ENCODE results near the gene ATP1A1.

Gene ATP1A1

DNA sequence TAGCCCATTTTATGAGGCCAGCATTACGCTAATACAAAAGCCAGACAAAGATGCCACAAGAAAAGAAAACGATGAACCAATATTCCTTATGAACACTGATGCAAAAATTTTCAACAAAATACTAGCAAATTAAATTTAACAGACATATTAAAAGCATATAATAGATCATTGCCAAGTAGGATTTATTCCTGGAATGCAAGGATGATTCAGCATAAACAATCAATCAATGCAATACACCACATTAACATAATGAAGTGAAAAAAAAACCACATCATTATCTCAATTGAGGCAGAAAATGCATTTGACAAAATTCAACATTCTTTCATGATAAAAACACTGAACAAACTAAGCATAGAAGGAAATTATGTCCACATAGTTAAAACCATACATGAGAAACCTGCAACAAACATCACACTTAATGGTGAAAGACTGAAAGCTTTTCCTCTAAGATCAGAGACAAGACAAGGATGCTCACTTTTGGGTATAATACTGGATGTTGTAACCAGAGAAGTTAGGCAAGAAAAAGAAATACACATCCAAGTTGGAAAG, 22.9 kb upstream of the ATP1A1 start:
- TF ChIP-seq CTCF (conservative IDR thresholded peaks at IDR 0.05; ENCODE audit: control insufficient read depth, insufficient read depth, low read depth, low read length) = no peak
- H3K4me3 ChIP-seq (ENCODE audit: control insufficient read depth, low read depth, low read length) = no peak overlapping the region
- no peak for DNase-seq (ENCODE audit: low read depth)

DNA sequence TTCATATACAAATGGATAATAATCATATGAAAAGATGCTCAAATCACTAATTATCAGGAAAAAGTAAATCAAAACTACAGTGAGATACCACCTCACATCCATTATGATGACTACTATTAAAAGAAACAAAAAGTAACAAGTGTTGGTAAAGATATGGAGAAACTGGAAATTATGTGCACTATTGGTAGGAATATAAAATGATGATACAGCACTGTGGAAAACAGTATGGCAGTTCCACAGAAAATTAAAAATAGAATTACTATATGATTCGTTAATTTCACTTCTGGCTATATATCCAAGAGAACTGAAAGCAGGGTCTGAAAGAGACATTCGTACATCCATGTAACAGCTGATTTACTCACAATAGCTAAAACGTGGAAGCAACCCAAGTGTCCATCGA, 21.1 kb upstream of the ATP1A1 start:
- no peak for TF ChIP-seq CTCF (conservative IDR thresholded peaks at IDR 0.05; ENCODE audit: control insufficient read depth, insufficient read depth, low read depth, low read length)
- no peak for DNase-seq (ENCODE audit: low read depth)
- H3K4me3 ChIP-seq (ENCODE audit: control insufficient read depth, low read depth, low read length) = no peak overlapping the region

- no peak for DNase-seq (ENCODE audit: low read depth)
These were observed 20.7 kb upstream of the ATP1A1 start for GRCh38 chr1:116352349-116352813.

GRCh38 chr1:116353155-116353554, 19.9 kb upstream of the ATP1A1 start:
- no peak overlapping the region for H3K4me3 ChIP-seq (ENCODE audit: control insufficient read depth, low read depth, low read length)
- no peak for DNase-seq (ENCODE audit: low read depth)
- TF ChIP-seq CTCF (conservative IDR thresholded peaks at IDR 0.05; ENCODE audit: control insufficient read depth, insufficient read depth, low read depth, low read length) = no peak

More at GRCh38 chr1:116352349-116352813, 20.7 kb upstream of the ATP1A1 start:
- no peak overlapping the region for H3K4me3 ChIP-seq (ENCODE audit: control insufficient read depth, low read depth, low read length)
- no peak for TF ChIP-seq CTCF (conservative IDR thresholded peaks at IDR 0.05; ENCODE audit: control insufficient read depth, insufficient read depth, low read depth, low read length)

DNA sequence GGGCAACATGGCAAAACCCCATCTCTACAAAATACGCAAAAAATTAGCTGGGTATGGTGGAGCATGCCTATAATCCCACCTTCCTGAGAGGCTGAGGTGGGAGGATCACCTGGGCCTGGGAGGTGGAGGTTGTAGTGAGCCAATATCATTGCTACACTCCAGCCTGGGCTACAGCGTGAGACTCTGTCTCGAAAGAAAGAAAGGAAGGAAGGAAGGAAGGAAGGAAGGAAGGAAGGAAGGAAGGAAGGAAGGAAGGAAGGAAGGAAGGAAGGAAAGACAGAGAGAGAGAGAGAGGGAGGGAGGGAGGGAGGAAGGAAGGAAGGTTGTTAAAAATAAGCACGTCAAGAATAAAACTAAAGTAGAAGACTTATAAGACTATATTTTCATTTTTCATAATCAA, 17.0 kb upstream of the ATP1A1 start:
- H3K4me3 ChIP-seq (ENCODE audit: control insufficient read depth, low read depth, low read length) = no peak overlapping the region
- DNase-seq (ENCODE audit: low read depth) = no peak
- TF ChIP-seq CTCF (conservative IDR thresholded peaks at IDR 0.05; ENCODE audit: control insufficient read depth, insufficient read depth, low read depth, low read length) = no peak

DNA sequence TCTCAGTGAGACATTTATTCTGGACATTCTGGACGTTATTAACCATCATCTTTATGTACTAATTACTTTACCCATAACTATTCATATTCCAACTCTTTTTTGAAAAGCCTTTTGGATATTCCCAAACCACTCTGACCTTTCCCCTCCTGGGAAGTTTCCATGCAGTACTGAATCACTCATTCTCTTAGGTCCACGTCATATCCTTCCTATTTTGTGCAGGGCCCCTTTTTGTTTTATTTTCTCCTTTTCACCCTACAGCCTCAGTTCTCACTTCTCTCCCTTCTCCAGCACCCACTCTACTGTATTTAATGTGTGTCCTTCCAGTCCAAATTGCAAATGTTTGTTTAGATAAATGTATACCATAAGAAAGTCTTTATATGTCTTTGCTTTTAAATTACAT, 16.4 kb upstream of the ATP1A1 start:
- no peak overlapping the region for H3K4me3 ChIP-seq (ENCODE audit: control insufficient read depth, low read depth, low read length)
- TF ChIP-seq CTCF (conservative IDR thresholded peaks at IDR 0.05; ENCODE audit: control insufficient read depth, insufficient read depth, low read depth, low read length) = no peak
- DNase-seq (ENCODE audit: low read depth) = peak; percentile 76

DNA sequence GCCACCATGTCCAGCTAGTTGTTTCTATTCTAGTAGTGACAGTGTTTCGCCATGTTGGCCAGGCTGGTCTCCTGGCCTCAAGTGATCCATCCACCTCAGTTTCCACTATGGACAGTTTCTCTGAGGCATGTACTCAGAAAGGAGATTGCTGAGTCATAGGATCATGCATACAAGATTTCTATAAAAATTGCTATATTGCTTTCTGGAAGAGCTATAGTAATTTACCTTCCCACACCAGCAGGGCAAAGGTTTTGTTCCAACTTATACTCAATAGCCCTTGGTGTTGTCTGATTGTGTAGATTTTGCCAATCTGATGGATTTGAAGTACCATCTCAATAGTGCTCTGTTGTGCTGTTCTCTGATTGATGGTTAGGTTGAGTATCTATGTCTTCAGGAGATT, 15.6 kb upstream of the ATP1A1 start:
- no peak overlapping the region for H3K4me3 ChIP-seq (ENCODE audit: control insufficient read depth, low read depth, low read length)
- TF ChIP-seq CTCF (conservative IDR thresholded peaks at IDR 0.05; ENCODE audit: control insufficient read depth, insufficient read depth, low read depth, low read length) = no peak
- no peak for DNase-seq (ENCODE audit: low read depth)
